Esophagus muscularis mucosa (tissue), 4 donors: ENCODE data around the gene TM7SF2. TPM values are rescaled to one million over a fixed set of nuclear protein-coding genes. Genes with fewer than 3 reads are reported as not detected.

Source experiments
- DNase-seq: peaks from one replicate; pipeline ENCODE4 v3.0.0-alpha.2; 2017; ENCODE audit errors: extremely low spot score
- H3K27ac ChIP-seq, 4 donors: fragments of 200-600 bp; sonication (generic); replicated peaks in 1 of 4; 1 replicate in 3 of 4; 2 replicates in 1 of 4; pipeline ENCODE4 v1.5.1; 2016 to 2019; ENCODE audit warnings: mild to moderate bottlenecking in 1 of 4
- H3K27me3 ChIP-seq, 4 donors: fragments of 200-600 bp; sonication (generic); one replicate each; pipeline versions ENCODE4 v1.5.1 to v1.6.0; 2016 to 2019
- H3K36me3 ChIP-seq, 4 donors: fragments of 200-600 bp; sonication (generic); one replicate each; pipeline ENCODE4 v1.5.1; 2016 to 2019
- H3K4me1 ChIP-seq, 4 donors: fragments of 200-600 bp; sonication (generic); one replicate each; pipeline ENCODE4 v1.5.1; 2016 to 2019
- H3K4me3 ChIP-seq, 4 donors: fragments of 200-600 bp; sonication (generic); 1 replicate in 2 of 4; 2 replicates in 2 of 4; pipeline ENCODE4 v1.5.1; 2016 to 2019; ENCODE audit warnings: mild to moderate bottlenecking in 4 of 4, moderate library complexity in 1 of 4
- H3K9me3 ChIP-seq, 4 donors: fragments of 200-600 bp; sonication (generic); 1 replicate in 3 of 4; 2 replicates in 1 of 4; pipeline ENCODE4 v1.5.1; 2016 to 2019
- EP300 ChIP-seq: sonication (generic); formaldehyde crosslinking; IDR thresholded peaks from one replicate; pipeline ENCODE4 v1.6.1; 2017; ENCODE audit warnings: antibody characterized with exemption
- POLR2A ChIP-seq: fragments of 450-650 bp; IDR thresholded peaks from one replicate; pipeline ENCODE4 v1.6.1; 2017; ENCODE audit warnings: antibody characterized with exemption, moderate library complexity, mild to moderate bottlenecking, low read depth
- POLR2AphosphoS5 ChIP-seq, 2 donors: sonication (generic); formaldehyde crosslinking; IDR thresholded peaks; one replicate each; pipeline ENCODE4 v1.6.1; 2017; ENCODE audit warnings: antibody characterized with exemption in 2 of 2
- WGBS: methylation state at CpG from one replicate; pipeline ENCODE4 v1.1.5; 2018; 5-methylcytosine and 5-hydroxymethylcytosine counted together
- intact Hi-C: fragments of 100-400 bp; cut with DNase I; formaldehyde crosslinking; loops from one replicate; pipeline ENCODE4 v1.15.1; 2023
- total RNA-seq, 4 donors: library from RNA; depleted of rRNA; stranded (reverse); fragments of >200 nt; gene quantifications; one replicate each; pipeline versions ENCODE4 v1.1.0 to v1.2.1, GENCODE V29; 2016
- TF ChIP-seq, protein P1 (sequence below), 3 experiments: fragments of 200-600 bp in 2 of 3; fragments of 450-650 bp in 1 of 3; sonication (generic) in 2 of 3; IDR thresholded peaks; one replicate each; pipeline ENCODE4 v1.5.1; 2017 to 2019; ENCODE audit warnings: antibody characterized with exemption in 3 of 3, mild to moderate bottlenecking in 2 of 3, moderate library complexity in 1 of 3

TM7SF2 gene
- total RNA-seq, 4 donors from 2014 or later: 8.8 to 17.2 (median 12.1) TPM

DNA sequence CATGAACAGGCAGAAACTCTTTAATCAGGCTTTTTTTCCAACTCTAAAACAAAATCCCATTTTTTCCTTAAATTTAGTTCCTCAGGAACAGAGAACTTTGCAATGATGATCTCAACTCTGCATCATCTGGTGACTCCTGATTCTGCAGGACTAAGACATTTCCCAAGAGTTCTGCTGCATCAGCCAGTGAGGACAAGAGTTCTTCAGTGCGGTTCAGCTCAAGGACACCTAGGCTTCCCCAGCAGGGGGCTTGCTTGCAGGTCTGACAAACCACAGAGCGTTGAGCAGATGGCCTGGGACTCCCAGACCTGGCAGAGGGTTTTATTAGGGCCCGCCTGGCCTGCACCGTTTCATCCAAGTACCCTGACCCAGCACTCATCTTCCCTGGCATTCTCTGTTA, 34.2 kb upstream of the TM7SF2 start:
- H3K27ac ChIP-seq: no peak overlapping the region
- DNase-seq: no peak
- H3K4me1 ChIP-seq: no peaks in the 10 kb centered on the region
- TF ChIP-seq POLR2A (no peak), EP300 (no peak), POLR2AphosphoS5 (IDR thresholded peaks at IDR 0.05) (no peak)
- TF ChIP-seq, protein P1, sequence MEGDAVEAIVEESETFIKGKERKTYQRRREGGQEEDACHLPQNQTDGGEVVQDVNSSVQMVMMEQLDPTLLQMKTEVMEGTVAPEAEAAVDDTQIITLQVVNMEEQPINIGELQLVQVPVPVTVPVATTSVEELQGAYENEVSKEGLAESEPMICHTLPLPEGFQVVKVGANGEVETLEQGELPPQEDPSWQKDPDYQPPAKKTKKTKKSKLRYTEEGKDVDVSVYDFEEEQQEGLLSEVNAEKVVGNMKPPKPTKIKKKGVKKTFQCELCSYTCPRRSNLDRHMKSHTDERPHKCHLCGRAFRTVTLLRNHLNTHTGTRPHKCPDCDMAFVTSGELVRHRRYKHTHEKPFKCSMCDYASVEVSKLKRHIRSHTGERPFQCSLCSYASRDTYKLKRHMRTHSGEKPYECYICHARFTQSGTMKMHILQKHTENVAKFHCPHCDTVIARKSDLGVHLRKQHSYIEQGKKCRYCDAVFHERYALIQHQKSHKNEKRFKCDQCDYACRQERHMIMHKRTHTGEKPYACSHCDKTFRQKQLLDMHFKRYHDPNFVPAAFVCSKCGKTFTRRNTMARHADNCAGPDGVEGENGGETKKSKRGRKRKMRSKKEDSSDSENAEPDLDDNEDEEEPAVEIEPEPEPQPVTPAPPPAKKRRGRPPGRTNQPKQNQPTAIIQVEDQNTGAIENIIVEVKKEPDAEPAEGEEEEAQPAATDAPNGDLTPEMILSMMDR (IDR thresholded peaks at IDR 0.05): no peak
- no peaks in the 10 kb centered on the region for H3K36me3 ChIP-seq
- no peaks in the 10 kb centered on the region for H3K27me3 ChIP-seq
- intact Hi-C loops: no loop called here
- H3K4me3 ChIP-seq: no peak overlapping the region
- 100% methylated on average over 1 of the region's 4 CpGs for WGBS
- H3K9me3 ChIP-seq: no peaks in the 10 kb centered on the region

DNA sequence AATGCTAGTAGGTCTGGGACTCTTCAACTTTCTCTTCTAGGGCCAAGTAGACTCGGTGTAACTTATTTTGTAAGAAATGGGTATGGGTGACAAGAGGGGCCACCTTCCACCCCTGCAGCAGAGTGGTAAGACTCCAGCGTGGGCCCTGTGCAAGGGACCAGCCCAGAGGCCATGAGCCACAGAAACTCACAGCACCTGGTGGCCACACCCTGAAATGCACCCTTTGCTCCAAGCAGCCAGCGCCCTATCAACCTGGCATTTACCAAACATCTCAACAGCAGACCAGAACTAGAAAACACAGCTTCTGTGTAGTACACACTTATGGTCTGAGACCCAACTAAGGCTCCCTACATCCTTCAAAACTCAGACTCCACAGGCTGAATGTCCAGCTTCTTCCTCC, 33.5 kb upstream of the TM7SF2 start:
- peaks cover 0 to 2% (median 1%) of the 10 kb centered on the region in 4 donors for H3K4me1 ChIP-seq
- no peaks in the 10 kb centered on the region for H3K9me3 ChIP-seq
- no peak overlapping the region for H3K27ac ChIP-seq
- no peak for DNase-seq
- TF ChIP-seq, protein P1 (IDR thresholded peaks at IDR 0.05): peak; percentile 29 to 56 (median 39)
- TF ChIP-seq POLR2A (no peak), EP300 (no peak)
- H3K27me3 ChIP-seq: no peaks in the 10 kb centered on the region
- intact Hi-C loops: no loop called here
- no peaks in the 10 kb centered on the region for H3K36me3 ChIP-seq
- WGBS: 65% methylated on average over 3 of the region's 3 CpGs
- H3K4me3 ChIP-seq: no peak overlapping the region

DNA sequence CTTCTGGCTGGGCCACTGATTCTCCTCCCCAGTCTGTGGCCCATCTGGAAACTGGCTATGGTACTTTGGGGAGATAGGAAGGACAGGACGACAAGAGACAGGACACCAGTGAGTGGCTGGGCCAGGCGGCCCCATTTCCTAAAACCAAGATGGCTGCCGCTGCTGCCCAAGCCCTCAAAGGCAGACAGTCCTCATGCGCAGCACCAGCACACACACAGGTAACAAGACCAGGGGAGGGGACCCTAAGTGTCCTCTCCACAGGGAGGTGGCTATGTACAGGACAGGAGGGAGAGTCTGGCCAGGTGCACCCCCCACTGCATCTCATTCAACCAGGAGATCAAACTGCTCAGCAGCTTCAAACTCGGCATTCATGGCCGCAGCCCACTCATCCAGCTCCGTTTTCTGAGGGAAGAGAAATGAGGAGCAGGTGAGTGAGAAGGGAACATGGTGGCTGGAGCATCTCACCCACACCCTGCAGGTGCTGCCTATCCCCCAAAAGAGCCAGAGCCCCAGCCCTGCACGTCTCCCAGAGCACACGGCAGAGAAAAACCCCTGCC, 32.8 kb upstream of the TM7SF2 start:
- H3K36me3 ChIP-seq: no peaks in the 10 kb centered on the region
- no peak overlapping the region for H3K27ac ChIP-seq
- TF ChIP-seq POLR2AphosphoS5 (IDR thresholded peaks at IDR 0.05) (no peak), POLR2A (no peak), EP300 (no peak)
- TF ChIP-seq, protein P1 (IDR thresholded peaks at IDR 0.05): no peak
- H3K4me3 ChIP-seq: no peak overlapping the region
- H3K9me3 ChIP-seq: no peaks in the 10 kb centered on the region
- DNase-seq: no peak
- 92% methylated on average over 9 of the region's 9 CpGs for WGBS
- H3K4me1 ChIP-seq: peaks cover 6 to 8% (median 8%) of the 10 kb centered on the region in 4 donors
- intact Hi-C loops: no loop called here
- no peaks in the 10 kb centered on the region for H3K27me3 ChIP-seq

DNA sequence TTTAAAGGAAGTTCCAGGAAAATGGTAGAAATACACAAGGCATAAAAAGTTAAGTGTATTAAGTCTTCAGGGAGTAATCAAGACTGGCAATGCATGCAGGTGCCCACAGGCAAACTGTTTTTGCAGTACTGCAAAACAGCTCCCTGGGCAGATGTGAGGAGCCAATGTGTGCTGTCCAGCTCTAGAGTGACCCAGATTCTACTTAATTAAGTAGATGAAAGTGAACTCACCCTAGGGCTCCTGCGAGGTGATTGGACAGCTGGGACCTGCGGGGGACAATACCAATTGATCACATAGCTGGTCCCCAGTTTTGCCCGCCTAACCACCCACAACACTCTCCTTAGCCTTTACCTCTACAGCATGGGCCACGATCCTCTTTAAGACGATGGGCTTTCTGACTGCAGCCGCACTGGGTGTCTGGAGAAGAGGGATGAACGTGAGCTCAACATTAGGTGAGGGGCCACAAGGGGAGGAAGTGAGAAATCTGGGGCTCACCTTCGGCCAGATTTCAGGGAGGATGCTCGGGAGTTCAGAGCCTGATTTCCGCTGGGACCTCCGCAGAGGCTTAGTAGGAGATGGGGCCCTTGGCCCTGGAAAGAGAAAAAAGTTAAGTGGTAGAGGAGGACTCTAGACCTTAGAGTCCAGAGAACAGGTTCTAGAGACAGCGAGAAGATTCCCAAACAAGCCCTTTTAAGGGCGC, 28.4 kb upstream of the TM7SF2 start:
- Histone ChIP-seq H3K4me3 (peak overlapping the region; percentile 64 to 93 (median 83)), H3K27ac (peak overlapping the region; percentile 90 to 97 (median 92)), H3K36me3 (peaks cover 15 to 34% (median 32%) of the 10 kb centered on the region in 4 donors), H3K9me3 (no peaks in the 10 kb centered on the region), H3K27me3 (no peaks in the 10 kb centered on the region), H3K4me1 (peaks cover 17 to 24% (median 21%) of the 10 kb centered on the region in 4 donors)
- TF ChIP-seq, protein P1 (IDR thresholded peaks at IDR 0.05): no peak
- TF ChIP-seq POLR2AphosphoS5 (IDR thresholded peaks at IDR 0.05) (no peak), POLR2A (no peak), EP300 (no peak)
- DNase-seq: no peak
- WGBS: 7% methylated on average over 13 of the region's 13 CpGs
- intact Hi-C loops: loop anchor here (5.0 kb wide), 2 partner anchors 36 to 71 kb away; partner anchors contain the start of gene ARL2
